ENCODE measurements around the gene NEUROD1. TPM values are rescaled to one million over a fixed set of nuclear protein-coding genes. Genes with fewer than 3 reads are reported as not detected.
"Not testable (repeated sequence)": the region's sequence is repeated elsewhere in the genome, so short reads cannot be mapped to it uniquely, and the experiment has no call there.

Gene NEUROD1
- not detected for polyA plus RNA-seq (ENCODE audit: insufficient read length)

DNA sequence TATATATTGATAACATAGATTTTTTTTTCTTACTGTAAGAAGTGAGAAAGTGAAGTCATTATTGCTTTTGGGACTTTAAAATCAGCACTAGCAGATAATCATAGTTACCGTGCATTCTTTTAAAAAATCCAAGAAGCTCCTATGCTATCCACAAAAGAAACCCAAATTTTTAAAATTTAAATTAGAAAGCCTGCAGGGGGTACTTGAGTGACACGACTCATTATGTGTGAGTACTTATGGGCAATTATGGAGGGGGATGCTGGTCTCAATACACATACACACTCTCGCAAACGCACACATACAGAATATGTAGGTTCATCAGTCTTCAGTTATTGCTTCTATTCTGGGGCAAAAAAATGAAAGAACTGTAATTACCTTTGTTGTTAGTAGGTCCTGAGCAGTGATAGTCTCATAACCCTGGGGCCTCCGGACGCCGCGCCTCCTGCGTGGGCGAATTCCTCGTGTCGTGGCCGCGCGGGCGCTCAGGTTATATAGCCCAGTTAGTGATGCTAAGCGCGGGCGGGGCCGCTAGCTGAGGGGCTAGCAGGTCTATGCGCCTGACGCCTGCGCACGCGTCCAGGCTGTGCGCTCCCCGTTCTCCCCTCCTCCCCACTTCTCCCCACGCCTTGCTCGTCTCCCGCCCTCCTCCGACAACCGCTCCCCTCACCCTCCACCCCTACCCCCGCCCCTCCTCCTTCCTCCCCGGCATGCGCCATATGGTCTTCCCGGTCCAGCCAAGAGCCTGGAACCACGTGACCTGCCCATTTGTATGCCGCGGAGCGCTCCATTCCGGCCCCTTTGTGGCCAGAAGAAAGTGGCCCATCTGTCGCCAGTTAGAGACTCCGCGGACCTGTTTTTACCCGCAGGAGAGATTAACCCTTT is at the start of gene NEUROD1:
NEUROD1 (minus strand) TSS at position 463 of the 882 bp plus-strand sequence. CDS start 1,657 bp downstream, outside the sequence.
- DNase-seq (ENCODE audit: low read depth): no peak

GRCh38 chr2:181725476-181725875 is 45.2 kb upstream of the NEUROD1 start:
- peak; percentile 41 for DNase-seq (ENCODE audit: low read depth)

GRCh38 chr2:181724662-181725061 is 44.3 kb upstream of the NEUROD1 start:
- DNase-seq (ENCODE audit: low read depth): no peak

DNA sequence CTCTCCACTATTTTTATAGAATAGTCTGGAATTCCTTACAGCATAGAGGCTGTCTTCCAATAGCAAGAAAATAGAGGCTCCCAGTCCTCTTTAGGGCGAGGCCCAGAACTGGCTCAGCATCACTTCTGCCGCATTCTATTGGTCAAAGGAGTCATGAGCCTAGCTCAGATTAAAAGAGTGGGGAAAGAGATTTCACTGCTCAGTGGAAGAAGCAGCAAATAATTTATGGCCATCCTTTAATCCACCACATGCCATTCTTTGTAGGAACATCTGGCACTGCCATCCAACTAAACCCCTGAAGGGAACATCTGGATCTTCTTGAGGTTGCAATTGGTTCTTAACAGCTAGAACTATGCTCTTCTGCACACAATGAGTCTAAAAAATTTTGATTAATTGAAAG is 43.4 kb upstream of the NEUROD1 start:
- DNase-seq (ENCODE audit: low read depth): no peak

DNA sequence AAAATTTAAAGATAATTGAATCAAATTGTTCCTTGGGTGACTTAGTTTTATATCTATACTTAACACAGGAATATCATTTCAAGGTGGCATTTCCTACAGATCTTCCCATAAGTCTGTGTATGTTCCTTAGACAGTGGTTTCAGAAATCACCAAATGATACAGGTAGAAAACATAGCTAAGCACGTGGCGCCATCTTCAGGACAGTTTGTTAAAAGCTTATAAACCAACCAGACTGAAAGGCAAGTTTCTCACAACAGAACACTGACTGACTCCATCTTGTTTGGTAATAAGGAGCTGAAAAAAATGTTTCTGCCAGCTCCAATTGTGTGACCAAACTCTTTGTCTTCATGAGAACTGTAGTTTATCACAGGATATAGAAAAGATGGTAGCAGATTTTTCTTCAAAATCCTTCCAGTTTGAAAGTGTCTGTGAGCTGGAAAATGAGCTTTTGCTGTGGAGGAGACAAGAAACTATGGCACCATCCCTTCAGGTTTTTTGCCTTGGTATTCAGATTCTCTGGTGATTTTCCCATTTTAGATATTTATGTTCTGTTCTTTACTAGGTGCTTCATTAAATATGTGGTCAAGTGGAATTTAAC is 34.8 kb upstream of the NEUROD1 start:
- peak; percentile 52 for DNase-seq (ENCODE audit: low read depth)

- not testable (repeated sequence) for DNase-seq (ENCODE audit: low read depth)
Measured at GRCh38 chr2:181711051-181711450, 30.7 kb upstream of the NEUROD1 start.

DNA sequence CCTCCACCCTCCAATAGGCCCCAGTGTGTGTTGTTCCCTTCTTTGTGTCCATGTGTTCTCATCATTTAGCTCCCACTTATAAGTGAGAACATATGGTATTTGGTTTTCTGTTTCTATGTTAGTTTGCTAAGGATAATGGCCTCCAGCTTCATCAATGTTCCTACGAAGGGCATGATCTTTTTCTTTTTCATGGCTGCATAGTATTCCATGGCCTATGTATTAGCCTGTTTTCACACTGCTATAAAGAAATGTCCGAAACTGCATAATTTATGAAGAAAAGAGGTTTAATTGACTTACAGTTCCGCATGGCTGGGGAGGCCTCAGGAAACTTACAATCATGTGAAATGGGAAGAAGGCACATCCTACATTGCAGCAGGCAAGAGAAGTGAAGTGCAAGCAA is 22.2 kb upstream of the NEUROD1 start:
- not testable (repeated sequence) for DNase-seq (ENCODE audit: low read depth)

DNA sequence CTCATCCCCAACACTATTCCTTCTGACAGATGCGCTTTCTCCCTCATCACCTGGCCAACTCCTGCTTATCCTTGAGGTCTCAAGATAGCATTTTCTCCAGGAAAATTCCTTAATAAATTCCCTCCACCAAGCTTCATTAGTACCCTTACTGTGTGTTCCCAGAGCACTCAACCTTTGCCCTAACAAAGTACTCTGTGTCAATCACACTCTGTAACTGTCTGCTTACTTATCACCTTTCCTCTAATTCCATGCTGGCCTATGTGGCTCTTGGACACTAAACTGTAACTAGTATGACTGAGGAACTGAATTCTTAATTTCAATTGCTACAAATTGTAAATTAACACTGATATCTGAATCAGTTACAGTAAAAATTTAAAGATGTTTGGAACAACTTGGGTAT is 17.9 kb upstream of the NEUROD1 start:
- no peak for DNase-seq (ENCODE audit: low read depth)

GRCh38 chr2:181697571-181697970 is 17.3 kb upstream of the NEUROD1 start:
- no peak for DNase-seq (ENCODE audit: low read depth)

DNA sequence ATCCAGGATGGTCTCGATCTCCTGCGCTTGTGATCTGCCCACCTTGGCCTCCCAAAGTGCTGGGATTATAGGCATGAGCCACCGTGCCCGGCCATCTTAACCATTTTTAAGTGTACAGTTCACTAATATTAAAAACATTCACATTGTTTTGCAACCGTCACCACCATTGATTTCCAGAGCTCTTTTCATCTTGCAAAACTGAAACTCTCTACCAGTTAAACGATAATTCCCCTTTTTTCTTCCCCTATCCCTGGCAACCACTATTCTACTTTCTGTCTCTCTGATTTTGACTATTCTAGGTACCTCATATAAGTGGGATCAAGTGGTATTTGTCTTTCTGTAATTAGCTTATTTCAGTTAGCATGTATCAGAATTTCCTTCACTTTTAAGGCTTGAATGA is 16.8 kb upstream of the NEUROD1 start:
- no peak for DNase-seq (ENCODE audit: low read depth)

DNA sequence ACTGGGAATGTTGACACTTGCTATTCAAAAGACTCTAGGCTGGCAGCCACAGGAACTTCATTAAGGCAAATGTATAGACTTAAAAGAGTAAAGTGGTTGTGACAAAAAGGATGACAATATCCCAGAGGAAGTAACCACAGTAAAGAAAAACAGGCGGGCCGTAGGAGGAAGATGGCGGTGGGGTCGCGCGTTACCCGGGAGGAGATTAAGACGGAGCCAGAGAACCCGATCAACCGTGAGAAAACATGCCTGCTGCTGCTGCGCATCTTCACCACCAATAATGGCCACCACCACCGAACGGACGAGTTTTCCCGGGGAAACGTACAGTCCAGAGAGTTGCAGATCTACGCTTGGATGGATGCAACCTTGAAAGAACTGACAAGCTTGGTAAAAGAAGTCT is 14.0 kb upstream of the NEUROD1 start:
- no peak for DNase-seq (ENCODE audit: low read depth)

DNA sequence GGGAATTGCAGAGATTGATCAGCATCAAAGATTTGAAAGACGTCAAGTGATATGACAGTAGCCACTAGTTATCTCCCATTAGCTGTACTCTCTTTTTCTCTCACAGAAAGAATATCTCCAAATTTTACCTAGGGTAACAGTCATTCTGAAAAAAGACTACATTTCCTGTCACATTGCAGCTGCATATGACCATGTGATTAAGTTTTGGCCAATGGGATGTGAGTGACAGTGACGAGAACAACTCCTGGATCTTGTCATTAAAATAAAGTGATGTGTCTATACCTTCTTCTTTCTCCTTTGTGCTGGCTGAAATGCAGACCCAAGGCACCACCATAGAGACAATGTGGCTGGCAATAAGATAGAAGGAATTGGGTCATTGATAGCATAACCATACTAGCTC is 10.5 kb upstream of the NEUROD1 start:
- DNase-seq (ENCODE audit: low read depth): no peak

GRCh38 chr2:181686576-181687185 is 6.4 kb upstream of the NEUROD1 start:
- DNase-seq (ENCODE audit: low read depth): no peak

DNA sequence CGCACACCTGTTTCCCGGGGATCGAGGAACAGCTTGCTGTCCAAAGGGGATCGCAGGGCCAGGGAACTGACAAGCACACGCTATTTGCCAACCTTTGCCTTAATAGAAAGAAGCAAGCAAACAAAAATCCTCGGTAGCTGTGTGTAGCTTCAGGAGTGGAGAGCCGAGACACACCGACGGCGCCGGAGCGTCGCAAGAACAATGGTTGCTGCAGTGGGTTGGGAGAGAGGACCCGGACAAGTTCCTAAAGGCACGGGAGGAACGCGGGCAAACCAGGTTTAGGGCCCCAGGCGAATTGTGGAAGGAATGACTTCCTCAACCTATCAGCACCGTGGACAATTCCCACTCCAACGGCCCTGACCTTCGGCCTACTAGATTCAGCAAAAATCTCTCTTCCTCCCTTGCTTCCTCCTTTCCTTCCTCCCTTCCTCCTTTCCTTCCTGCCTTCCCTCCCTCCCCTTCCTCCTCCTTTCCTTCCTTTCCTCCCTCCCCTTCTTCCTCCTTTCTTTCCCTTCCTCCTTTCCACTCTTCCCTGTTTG is 4.9 kb upstream of the NEUROD1 start:
- no peak for DNase-seq (ENCODE audit: low read depth)

GRCh38 chr2:181684454-181685149 is 4.3 kb upstream of the NEUROD1 start:
- no peak for DNase-seq (ENCODE audit: low read depth)

GRCh38 chr2:181683518-181684453 is 3.5 kb upstream of the NEUROD1 start:
- no peak for DNase-seq (ENCODE audit: low read depth)

GRCh38 chr2:181682795-181683517 is 2.6 kb upstream of the NEUROD1 start:
- DNase-seq (ENCODE audit: low read depth): no peak

- DNase-seq (ENCODE audit: low read depth): no peak
Measured at GRCh38 chr2:181682026-181682789, 1.9 kb upstream of the NEUROD1 start.
